HG02870 (cell line): ENCODE data around the gene ZNFX1.

Source experiments
- ATAC-seq: cut with Tn5 transposase; IDR thresholded peaks from one replicate; pipeline ENCODE4 v1.9.1; 2021; ENCODE audit warnings: mild to moderate bottlenecking, moderate library complexity; ENCODE audit not compliant: unreplicated experiment

The ZNFX1 gene

DNA sequence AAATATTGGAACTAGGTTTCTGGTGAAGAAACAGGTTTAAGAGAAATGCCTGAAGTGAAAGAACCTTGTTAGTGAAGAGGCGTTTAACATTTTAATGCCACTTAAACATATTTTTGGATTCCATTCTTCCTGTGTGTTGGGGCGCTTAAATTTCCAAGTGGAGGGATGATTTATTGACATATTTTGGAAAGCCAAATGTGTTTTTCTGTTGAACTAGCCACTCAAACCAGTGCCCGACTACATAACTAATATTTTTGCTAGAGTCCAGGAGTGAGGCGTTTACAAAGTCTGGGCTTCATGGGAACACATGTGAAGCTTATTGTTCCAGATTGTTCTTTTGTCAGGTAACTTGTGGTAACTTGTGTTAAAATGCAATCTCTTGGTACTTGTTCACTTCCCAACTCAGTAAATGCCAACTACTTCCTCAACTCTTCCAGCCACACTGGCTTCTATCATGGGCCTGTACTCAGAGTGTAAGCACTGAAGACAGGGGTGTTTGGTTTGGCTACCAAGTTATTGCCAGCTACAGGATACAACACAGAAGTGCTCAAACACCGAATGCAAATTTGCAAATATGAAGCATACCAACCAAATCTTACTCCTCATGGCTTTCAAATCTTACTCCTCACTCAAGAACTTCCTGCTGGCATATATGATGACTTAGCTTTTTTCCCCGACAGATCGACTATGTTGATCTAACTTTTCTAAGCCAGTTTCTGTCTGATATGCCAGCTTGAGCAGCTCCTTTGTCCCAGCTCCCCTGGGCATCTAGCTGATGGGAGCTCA is 2.0 kb upstream of the ZNFX1 start:
- ATAC-seq: no peak

DNA sequence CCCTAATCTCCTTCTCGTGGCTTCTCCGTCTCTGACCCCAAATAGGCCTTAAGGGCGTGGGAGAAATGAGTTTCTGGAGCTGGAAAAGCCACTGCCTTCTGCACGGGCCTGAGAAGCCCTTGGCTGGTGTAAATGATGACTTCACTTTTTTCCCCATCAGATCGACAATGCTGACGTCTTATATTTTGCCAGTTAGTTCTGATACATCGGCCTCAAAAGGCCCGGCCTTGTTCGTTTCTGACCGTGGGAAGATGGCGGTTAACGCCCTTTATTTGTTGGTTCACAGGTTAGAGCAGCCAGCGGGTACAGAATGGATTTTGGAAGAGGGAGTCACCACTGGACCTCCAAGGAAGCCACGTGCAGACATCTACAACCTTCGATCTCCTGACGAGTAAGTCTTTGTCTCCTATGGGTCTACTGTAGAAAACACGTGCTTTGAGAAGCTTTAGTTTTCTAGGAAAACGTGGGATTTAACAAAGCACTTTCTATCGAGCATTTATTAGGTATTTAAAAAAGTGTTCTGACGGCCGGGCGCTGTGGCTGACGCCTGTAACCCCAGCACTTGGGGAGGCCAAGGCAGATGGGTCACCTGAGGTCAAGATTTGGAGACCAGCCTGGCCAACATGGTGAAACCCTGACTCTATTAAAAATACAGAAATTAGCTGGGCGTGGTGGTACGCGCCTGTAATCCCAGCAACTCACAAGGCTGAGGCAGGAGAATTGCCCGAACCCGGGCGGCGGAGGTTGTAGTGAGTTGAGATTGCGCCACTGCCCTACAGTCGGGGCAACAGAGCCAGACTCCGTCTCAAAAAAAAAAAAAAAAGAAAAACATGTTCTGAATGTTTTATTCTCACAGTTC is 1.2 kb upstream of the ZNFX1 start:
- ATAC-seq: no peak

GRCh38 chr20:49277786-49278035 is 146 bp downstream of the ZNFX1 start:
- no peak for ATAC-seq

DNA sequence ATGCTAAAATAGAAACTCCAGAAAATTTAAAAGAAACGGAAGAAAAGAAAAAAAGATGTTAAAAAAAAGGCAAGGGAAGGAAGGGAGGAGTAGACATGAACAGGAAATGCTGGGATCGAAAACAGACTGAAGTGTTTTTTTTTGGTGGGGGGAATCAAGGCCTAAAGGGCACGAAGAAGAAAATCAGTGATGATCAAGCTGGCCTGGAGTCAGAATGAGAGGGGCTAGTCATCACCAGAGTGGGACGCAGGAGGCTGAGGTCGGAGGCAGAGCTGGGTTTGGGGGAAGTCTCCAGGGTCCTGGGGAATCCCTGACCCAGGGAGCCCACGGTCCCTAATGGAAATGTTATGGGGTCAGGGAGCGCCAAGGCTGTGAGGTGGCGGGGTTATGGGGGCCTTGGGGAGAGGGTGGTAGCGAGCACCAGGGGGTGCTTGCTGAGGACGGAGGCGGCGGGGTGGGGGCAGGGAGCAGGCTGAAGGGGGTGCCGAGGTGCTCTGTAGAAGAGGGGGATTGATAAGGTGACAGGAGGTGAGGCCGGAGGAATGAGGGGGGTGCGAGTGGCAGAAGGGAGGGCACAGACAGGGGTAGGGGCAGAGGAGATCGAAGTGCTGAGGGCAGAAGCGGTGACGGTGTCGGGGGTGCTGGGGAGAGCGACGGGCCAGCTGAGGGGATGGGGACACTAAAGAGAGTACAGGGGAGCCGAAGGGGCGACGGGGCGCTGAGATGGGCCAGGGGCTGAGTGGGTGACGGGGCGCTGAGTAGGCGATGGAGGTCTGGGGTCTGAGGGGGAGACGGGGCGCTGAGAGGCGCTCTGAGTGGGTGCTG is 684 bp downstream of the ZNFX1 start:
- no peak for ATAC-seq

GRCh38 chr20:49276161-49276960 is 1.5 kb downstream of the ZNFX1 start:
- ATAC-seq: no peak

GRCh38 chr20:49275636-49276035 is 2.2 kb downstream of the ZNFX1 start:
- no peak for ATAC-seq

DNA sequence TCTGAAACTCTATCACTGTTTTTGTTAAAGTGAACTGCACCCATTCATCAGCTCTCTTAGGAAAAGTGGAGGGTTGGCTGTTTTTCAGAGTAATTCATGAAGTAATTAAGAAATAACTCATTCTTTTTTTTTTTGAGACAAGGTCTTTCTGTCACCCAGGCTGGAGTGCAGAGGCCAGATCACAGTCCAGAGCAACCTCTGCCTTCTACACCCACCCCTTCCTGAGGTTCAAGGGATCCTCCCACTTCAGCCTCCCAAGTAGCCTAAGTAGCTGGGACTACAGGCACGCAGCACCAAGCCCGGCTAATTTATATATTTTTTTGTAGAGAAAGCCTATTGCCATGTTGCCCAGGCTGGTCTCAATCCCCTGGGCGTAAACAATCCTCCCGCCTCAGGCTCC is 2.6 kb downstream of the ZNFX1 start:
- no peak for ATAC-seq

GRCh38 chr20:49273696-49274277 is 4.1 kb downstream of the ZNFX1 start:
- no peak for ATAC-seq

- ATAC-seq: no peak
Observed at GRCh38 chr20:49272654-49273053, 5.2 kb downstream of the ZNFX1 start.

- no peak for ATAC-seq
Observed at GRCh38 chr20:49270736-49271135, 7.1 kb downstream of the ZNFX1 start.

DNA sequence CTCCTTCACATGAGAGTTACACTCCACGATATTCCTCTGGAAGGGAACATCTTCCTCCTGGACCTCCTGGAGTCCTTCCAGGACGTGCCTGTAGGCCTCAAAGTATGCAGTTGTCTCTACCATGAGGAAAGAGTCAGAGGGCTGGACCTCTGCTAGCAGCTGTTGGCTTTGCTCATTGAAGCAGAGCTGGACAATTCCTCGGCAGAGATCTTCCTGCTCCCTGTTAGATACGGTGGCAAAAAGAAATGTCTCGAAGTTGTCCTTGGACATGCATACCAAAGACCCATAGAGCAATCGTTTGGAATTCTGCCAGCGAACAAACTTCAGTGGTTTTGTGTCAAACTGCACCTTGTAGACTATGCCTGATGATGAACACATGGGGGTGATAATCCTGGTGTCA is 7.7 kb downstream of the ZNFX1 start:
- no peak for ATAC-seq

- no peak for ATAC-seq
Observed at GRCh38 chr20:49268600-49269365, 9.1 kb downstream of the ZNFX1 start.

DNA sequence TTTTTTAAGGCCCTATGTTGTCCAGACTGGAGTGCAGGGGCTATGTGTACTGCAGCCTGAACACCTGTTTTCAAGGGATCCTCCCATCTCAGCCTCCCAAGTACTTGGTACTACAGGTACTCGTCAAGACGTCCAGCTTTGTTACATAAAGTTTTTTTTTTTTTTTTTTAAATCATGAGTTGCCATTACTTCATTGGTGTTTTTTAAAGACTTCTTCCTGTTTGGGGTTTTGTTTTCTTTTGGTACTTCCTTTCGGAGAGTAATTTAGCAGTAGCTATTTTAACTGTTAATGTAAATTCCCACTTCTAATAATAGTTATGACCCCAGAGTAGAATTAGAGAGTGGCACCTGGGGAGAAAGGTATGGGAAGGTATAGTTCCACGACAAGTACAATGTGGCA is 10.5 kb downstream of the ZNFX1 start:
- no peak for ATAC-seq

DNA sequence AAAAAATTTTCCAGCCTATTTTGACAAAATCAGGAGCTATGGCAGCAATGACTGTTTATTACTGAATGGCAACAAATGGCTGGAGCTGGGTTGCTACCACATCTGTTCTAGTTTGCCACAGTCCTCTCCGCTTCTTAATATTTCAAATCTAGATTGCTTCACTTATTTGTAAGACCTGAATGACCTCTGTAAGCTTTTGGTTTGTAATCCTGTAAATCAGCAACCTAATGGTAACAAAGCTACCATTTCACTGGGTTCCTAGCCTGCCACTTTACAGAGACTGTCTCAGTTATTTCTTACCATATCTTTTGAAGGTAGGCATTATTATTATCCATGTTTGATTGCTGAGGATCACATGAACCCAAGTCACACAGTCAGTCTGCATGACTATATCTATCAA is 15.4 kb downstream of the ZNFX1 start:
- no peak for ATAC-seq

DNA sequence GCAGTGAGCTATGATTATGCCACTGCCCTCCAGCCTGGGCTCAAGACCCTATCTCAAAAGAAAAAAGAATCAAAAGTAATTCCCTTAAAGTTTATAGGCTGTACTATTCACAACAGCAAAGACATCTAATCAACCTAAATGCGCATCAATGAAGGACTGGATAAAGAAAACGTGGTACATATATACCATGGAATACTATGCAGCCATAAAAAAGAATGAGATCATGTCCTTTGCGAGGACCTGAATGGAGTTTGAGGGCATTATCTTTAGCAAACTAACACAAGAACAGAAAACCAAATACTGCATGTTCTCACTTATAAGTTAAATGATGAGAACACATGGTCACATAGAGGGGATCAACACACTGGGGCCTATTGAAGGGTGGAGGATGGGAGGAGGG is 16.7 kb downstream of the ZNFX1 start:
- ATAC-seq: no peak

GRCh38 chr20:49260218-49260617 is 17.6 kb downstream of the ZNFX1 start:
- no peak for ATAC-seq

- ATAC-seq: no peak
Observed at GRCh38 chr20:49259799-49260198, 18.1 kb downstream of the ZNFX1 start.

GRCh38 chr20:49259284-49259683 is 18.6 kb downstream of the ZNFX1 start:
- no peak for ATAC-seq

GRCh38 chr20:49256261-49256660 is 21.6 kb downstream of the ZNFX1 start:
- no peak for ATAC-seq
